A673 (cell line): Measurements from ENCODE around the gene NIT2. TPM values are rescaled to one million over a fixed set of nuclear protein-coding genes. Genes with fewer than 3 reads are reported as not detected.
A peak's percentile ranks its signal among the peaks of the same experiment; 100 is the strongest.

ENCODE experiments used
- Bru-seq: library from RNA; stranded (reverse); fragments of 400-500 nt; gene quantifications from one replicate; lab custom pipeline; 2021; lab: Mats Ljungman, UMichigan
- BruChase-seq, 2 experiments: library from RNA; stranded (reverse); fragments of 400-500 nt; gene quantifications; one replicate each; lab custom pipeline; 2021; lab: Mats Ljungman, UMichigan
- BruUV-seq: library from RNA; stranded (reverse); fragments of 400-500 nt; replicated peaks from 2 replicates; lab custom pipeline; 2021; lab: Mats Ljungman, UMichigan
- CTCF ChIA-PET: fragments of 300-600 bp; sonication (Branson Sonifier 250); formaldehyde crosslinking; loops from one replicate; lab custom pipeline; 2022; ENCODE audit warnings: antibody characterized with exemption; lab: Charles Lee
- POLR2A ChIA-PET: fragments of 300-600 bp; sonication (Branson Sonifier 250); formaldehyde crosslinking; loops from one replicate; lab custom pipeline; 2022; ENCODE audit warnings: antibody characterized with exemption; ENCODE audit not compliant: low non-redundant PET; lab: Charles Lee
- DNase-seq: peaks from one replicate; pipeline ENCODE4 v3.0.0-alpha.2; 2015; ENCODE audit warnings: low spot score
- H3K27ac ChIP-seq: fragments of 200-600 bp; sonication (generic); 2 replicates; pipeline ENCODE4 v1.5.1; 2016; ENCODE audit warnings: mixed run types, low read depth, mild to moderate bottlenecking, mixed read lengths, antibody characterized with exemption, low read length; ENCODE audit not compliant: poor library complexity, severe bottlenecking
- H3K27me3 ChIP-seq: fragments of 200-600 bp; sonication (generic); replicated peaks from 2 replicates; pipeline ENCODE4 v1.6.1; 2017; ENCODE audit warnings: mixed run types, low read depth, mild to moderate bottlenecking, mixed read lengths, antibody characterized with exemption, low read length; ENCODE audit not compliant: insufficient read depth, poor library complexity
- H3K36me3 ChIP-seq: fragments of 200-600 bp; sonication (generic); 2 replicates; pipeline ENCODE4 v1.6.1; 2016; ENCODE audit warnings: mixed run types, mild to moderate bottlenecking, mixed read lengths, antibody characterized with exemption, low read length; ENCODE audit not compliant: insufficient read depth, poor library complexity, severe bottlenecking
- H3K4me1 ChIP-seq: fragments of 200-600 bp; sonication (generic); 2 replicates; pipeline ENCODE4 v1.6.1; 2017; ENCODE audit warnings: mixed run types, mild to moderate bottlenecking, mixed read lengths, antibody characterized with exemption, low read length; ENCODE audit not compliant: insufficient read depth, poor library complexity, severe bottlenecking
- H3K4me3 ChIP-seq: fragments of 200-600 bp; sonication (generic); 2 replicates; pipeline ENCODE4 v1.5.1; 2016; ENCODE audit warnings: low read depth, mixed run types, mild to moderate bottlenecking, mixed read lengths, low read length; ENCODE audit not compliant: poor library complexity, severe bottlenecking
- H3K9me3 ChIP-seq: fragments of 200-600 bp; sonication (generic); 2 replicates; pipeline ENCODE4 v1.6.1; 2016; ENCODE audit warnings: mixed run types, low read depth, mild to moderate bottlenecking, mixed read lengths, antibody characterized with exemption, low read length; ENCODE audit not compliant: poor library complexity, severe bottlenecking
- CTCF ChIP-seq: fragments of 300-800, 200-600 bp; sonication (generic); conservative IDR thresholded peaks from 2 replicates; pipeline ENCODE4 v1.5.1; 2017; ENCODE audit warnings: low read depth, mild to moderate bottlenecking, antibody characterized with exemption, low read length, moderate library complexity, mixed read lengths
- EZH2 ChIP-seq: fragments of 200-600 bp; sonication (generic); IDR thresholded peaks from 2 replicates; pipeline ENCODE4 v1.6.1; 2017; ENCODE audit warnings: borderline replicate concordance, low read depth, mild to moderate bottlenecking, mixed read lengths, antibody characterized with exemption, low read length; ENCODE audit not compliant: poor library complexity, severe bottlenecking
- intact Hi-C: fragments of 100-400 bp; cut with micrococcal nuclease; formaldehyde crosslinking; loops from one replicate; pipeline ENCODE4 v1.10.0; 2022; ENCODE audit not compliant: unreplicated experiment
- long read RNA-seq: library from polyadenylated mRNA; stranded (forward); transcript quantifications from one replicate; pipeline ENCODE4 v2.0.0, GENCODE V29; 2022
- total RNA-seq: library from RNA; stranded (reverse); gene quantifications from 2 replicates; pipeline ENCODE4 v1.2.3, GENCODE V29; 2021

NIT2 gene
- total RNA-seq (57.0 and 61.5 TPM in 2 replicates), Bru-seq, nascent RNA (percentile 82 among the genes with signal in this experiment), BruChase-seq, experiment 1, labeled RNA remaining after a 2-hour chase (percentile 73 among the genes with signal in this experiment), BruChase-seq, experiment 2, labeled RNA remaining after a 6-hour chase (percentile 68 among the genes with signal in this experiment)
- long read RNA-seq, full-length matches to known transcripts: 88 of 107 reads
- long read RNA-seq, partial matches to known transcripts: 0 of 107 reads
- long read RNA-seq, other reads (novel, unspliced or antisense): 19 of 107 reads

DNA sequence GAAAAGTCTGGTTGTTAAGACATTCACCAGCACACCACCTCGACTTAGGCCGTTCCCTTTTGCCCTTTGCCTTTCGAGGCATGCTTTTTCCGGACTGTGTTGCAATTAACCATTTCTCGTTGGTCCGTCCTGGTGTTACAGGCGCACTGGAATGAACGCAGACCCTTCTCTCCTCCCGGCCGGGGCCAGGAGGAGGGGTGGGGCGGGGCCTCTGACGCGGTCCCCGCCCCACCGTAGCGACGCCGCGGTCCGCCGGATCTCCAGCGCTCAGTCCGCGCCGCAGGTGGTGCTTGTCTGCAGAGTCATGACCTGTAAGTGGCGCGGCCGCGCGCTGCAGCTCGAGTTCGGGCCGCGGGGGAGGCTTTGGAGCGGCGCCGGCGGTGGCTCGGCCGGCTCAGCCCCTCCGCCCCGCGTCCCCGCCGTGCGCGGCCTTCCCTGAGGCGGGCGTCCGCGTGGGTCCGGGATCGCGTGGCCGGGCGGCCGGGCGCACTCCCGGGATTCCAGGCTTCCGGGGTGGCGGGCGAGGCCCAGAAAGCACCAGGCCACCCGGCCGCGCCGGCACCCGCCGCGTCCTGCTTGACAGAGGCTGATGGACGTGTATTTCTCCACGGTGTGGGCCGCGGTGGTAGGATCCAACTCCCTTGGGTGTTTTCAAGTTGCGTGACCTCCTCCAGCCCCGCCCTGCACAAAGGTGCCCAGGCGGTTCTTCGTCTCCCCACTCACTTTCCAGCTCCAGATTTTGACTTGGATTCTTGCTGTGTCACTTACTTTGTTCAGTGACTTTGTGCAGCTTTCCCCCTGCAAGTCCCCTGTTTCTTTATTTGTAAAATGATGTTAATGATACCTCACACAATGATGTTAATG is at the start of gene NIT2:
Gene NIT2, plus strand, starts transcription at position 270 of the 864 bp plus-strand sequence. Its CDS starts 35 bp downstream, at position 305.
- TF ChIP-seq EZH2 (no peak), CTCF (no peak)
- peak within 1 kb of the TSS; percentile 78 for H3K4me3 ChIP-seq
- ChIA-PET POLR2A (no interaction called here), CTCF (no interaction called here)
- H3K36me3 ChIP-seq: peaks cover 3% of the 10 kb centered on the region
- H3K9me3 ChIP-seq: no peaks in the 10 kb centered on the region
- peaks cover 3% of the 10 kb centered on the region for H3K4me1 ChIP-seq
- H3K27ac ChIP-seq: peak within 1 kb of the TSS; percentile 74
- peak; percentile 79 for DNase-seq
- no peaks in the 10 kb centered on the region for H3K27me3 ChIP-seq
- no TSS peak for BruUV-seq
- intact Hi-C loops: no loop called here

- no peak overlapping the region for H3K27ac ChIP-seq
- H3K4me3 ChIP-seq: no peak overlapping the region
- DNase-seq: no peak
- H3K4me1 ChIP-seq: no peaks in the 10 kb centered on the region
- ChIA-PET CTCF (no interaction called here), POLR2A (no interaction called here)
- no peak for TF ChIP-seq EZH2
- TF ChIP-seq CTCF: no peak
- no peaks in the 10 kb centered on the region for H3K9me3 ChIP-seq
- BruUV-seq: no TSS peak
- H3K27me3 ChIP-seq: no peaks in the 10 kb centered on the region
- no peaks in the 10 kb centered on the region for H3K36me3 ChIP-seq
- intact Hi-C loops: no loop called here
Observed at GRCh38 chr3:100288288-100288894, 46.2 kb upstream of the NIT2 start.

GRCh38 chr3:100289339-100289738 is 45.2 kb upstream of the NIT2 start:
- ChIA-PET POLR2A (no interaction called here), CTCF (no interaction called here)
- peak; percentile 18 for DNase-seq
- no peaks in the 10 kb centered on the region for H3K27me3 ChIP-seq
- H3K4me1 ChIP-seq: no peaks in the 10 kb centered on the region
- BruUV-seq: no TSS peak
- H3K4me3 ChIP-seq: no peak overlapping the region
- no peaks in the 10 kb centered on the region for H3K36me3 ChIP-seq
- H3K9me3 ChIP-seq: no peaks in the 10 kb centered on the region
- intact Hi-C loops: no loop called here
- no peak for TF ChIP-seq EZH2
- no peak for TF ChIP-seq CTCF
- no peak overlapping the region for H3K27ac ChIP-seq
